HL-60 (cell line): ENCODE results near the gene FAHD2B.
"Not testable (repeated sequence)": the region's sequence is repeated elsewhere in the genome, so short reads cannot be mapped to it uniquely, and the experiment has no call there.

ENCODE experiments used
- GABPA ChIP-seq: IDR thresholded peaks from 2 replicates; pipeline ENCODE4 v1.6.1; 2012; ENCODE audit warnings: low read depth
- POLR2AphosphoS5 ChIP-seq: IDR thresholded peaks from 2 replicates; pipeline ENCODE4 v1.6.1; 2012; ENCODE audit warnings: low read depth
- SPI1 ChIP-seq: IDR thresholded peaks from 2 replicates; pipeline ENCODE4 v1.6.1; 2012; ENCODE audit warnings: low read depth, mild to moderate bottlenecking, borderline replicate concordance
- TF ChIP-seq, protein P1 (sequence below): IDR thresholded peaks from one replicate; pipeline ENCODE4 v1.5.1; 2011; ENCODE audit warnings: low read length, control low read depth, inconsistent platforms; ENCODE audit not compliant: insufficient read depth
- TF ChIP-seq, protein P2 (sequence below): IDR thresholded peaks from 2 replicates; pipeline ENCODE4 v1.6.1; 2012; ENCODE audit warnings: low read depth; ENCODE audit not compliant: insufficient replicate concordance

GRCh38 chr2:97092946-97093345, 1.7 kb downstream of the FAHD2B start:
- TF ChIP-seq, protein P1, sequence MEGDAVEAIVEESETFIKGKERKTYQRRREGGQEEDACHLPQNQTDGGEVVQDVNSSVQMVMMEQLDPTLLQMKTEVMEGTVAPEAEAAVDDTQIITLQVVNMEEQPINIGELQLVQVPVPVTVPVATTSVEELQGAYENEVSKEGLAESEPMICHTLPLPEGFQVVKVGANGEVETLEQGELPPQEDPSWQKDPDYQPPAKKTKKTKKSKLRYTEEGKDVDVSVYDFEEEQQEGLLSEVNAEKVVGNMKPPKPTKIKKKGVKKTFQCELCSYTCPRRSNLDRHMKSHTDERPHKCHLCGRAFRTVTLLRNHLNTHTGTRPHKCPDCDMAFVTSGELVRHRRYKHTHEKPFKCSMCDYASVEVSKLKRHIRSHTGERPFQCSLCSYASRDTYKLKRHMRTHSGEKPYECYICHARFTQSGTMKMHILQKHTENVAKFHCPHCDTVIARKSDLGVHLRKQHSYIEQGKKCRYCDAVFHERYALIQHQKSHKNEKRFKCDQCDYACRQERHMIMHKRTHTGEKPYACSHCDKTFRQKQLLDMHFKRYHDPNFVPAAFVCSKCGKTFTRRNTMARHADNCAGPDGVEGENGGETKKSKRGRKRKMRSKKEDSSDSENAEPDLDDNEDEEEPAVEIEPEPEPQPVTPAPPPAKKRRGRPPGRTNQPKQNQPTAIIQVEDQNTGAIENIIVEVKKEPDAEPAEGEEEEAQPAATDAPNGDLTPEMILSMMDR = not testable (repeated sequence)
- TF ChIP-seq, protein P2, sequence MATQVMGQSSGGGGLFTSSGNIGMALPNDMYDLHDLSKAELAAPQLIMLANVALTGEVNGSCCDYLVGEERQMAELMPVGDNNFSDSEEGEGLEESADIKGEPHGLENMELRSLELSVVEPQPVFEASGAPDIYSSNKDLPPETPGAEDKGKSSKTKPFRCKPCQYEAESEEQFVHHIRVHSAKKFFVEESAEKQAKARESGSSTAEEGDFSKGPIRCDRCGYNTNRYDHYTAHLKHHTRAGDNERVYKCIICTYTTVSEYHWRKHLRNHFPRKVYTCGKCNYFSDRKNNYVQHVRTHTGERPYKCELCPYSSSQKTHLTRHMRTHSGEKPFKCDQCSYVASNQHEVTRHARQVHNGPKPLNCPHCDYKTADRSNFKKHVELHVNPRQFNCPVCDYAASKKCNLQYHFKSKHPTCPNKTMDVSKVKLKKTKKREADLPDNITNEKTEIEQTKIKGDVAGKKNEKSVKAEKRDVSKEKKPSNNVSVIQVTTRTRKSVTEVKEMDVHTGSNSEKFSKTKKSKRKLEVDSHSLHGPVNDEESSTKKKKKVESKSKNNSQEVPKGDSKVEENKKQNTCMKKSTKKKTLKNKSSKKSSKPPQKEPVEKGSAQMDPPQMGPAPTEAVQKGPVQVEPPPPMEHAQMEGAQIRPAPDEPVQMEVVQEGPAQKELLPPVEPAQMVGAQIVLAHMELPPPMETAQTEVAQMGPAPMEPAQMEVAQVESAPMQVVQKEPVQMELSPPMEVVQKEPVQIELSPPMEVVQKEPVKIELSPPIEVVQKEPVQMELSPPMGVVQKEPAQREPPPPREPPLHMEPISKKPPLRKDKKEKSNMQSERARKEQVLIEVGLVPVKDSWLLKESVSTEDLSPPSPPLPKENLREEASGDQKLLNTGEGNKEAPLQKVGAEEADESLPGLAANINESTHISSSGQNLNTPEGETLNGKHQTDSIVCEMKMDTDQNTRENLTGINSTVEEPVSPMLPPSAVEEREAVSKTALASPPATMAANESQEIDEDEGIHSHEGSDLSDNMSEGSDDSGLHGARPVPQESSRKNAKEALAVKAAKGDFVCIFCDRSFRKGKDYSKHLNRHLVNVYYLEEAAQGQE = not testable (repeated sequence)
- TF ChIP-seq POLR2AphosphoS5, GABPA, SPI1: not testable (repeated sequence)
